Tibial nerve (tissue), 4 donors: ENCODE results near the gene ZNF747. TPM values are rescaled to one million over a fixed set of nuclear protein-coding genes. Genes with fewer than 3 reads are reported as not detected.

Source experiments
- DNase-seq, 2 donors: peaks; one replicate each; pipeline ENCODE4 v3.0.0-alpha.2; 2019; ENCODE audit warnings: low spot score in 2 of 2
- H3K27ac ChIP-seq, 4 donors: fragments of 200-600 bp; sonication (generic) in 3 of 4; one replicate each; pipeline ENCODE4 v1.5.1; 2017 to 2019; ENCODE audit warnings: mild to moderate bottlenecking in 1 of 4
- H3K27me3 ChIP-seq, 2 donors: fragments of 200-600 bp; sonication (generic) in 1 of 2; one replicate each; pipeline versions ENCODE4 v1.5.1 to v1.6.0; 2017 to 2019
- H3K36me3 ChIP-seq, 3 donors: fragments of 200-600 bp; sonication (generic); one replicate each; pipeline ENCODE4 v1.5.1; 2018 to 2019
- H3K4me1 ChIP-seq, 4 donors: fragments of 200-600 bp; sonication (generic) in 3 of 4; one replicate each; pipeline ENCODE4 v1.5.1; 2017 to 2019
- H3K4me3 ChIP-seq, 4 donors: fragments of 200-600 bp; sonication (generic) in 3 of 4; one replicate each; pipeline ENCODE4 v1.5.1; 2017 to 2019; ENCODE audit warnings: mild to moderate bottlenecking in 1 of 4, moderate library complexity in 1 of 4
- H3K9me3 ChIP-seq, 4 donors: fragments of 200-600 bp; sonication (generic) in 3 of 4; one replicate each; pipeline ENCODE4 v1.5.1; 2017 to 2019
- CTCF ChIP-seq, 5 experiments: fragments of 200-600 bp in 3 of 5; fragments of 450-650 bp in 2 of 5; sonication (generic) in 3 of 5; IDR thresholded peaks; one replicate each; pipeline ENCODE4 v1.5.1; 2016 to 2019; ENCODE audit warnings: antibody characterized with exemption in 5 of 5, mild to moderate bottlenecking in 3 of 5, moderate library complexity in 2 of 5
- EP300 ChIP-seq, 2 donors: sonication (generic); formaldehyde crosslinking; IDR thresholded peaks; one replicate each; pipeline ENCODE4 v1.6.1; 2017; ENCODE audit warnings: antibody characterized with exemption in 2 of 2, mild to moderate bottlenecking in 1 of 2
- POLR2A ChIP-seq, 2 donors: fragments of 450-650 bp; IDR thresholded peaks; one replicate each; pipeline ENCODE4 v1.6.1; 2017; ENCODE audit warnings: antibody characterized with exemption in 2 of 2, mild to moderate bottlenecking in 2 of 2, moderate library complexity in 2 of 2
- WGBS, 2 donors: methylation state at CpG; one replicate each; pipeline ENCODE4 v1.1.5; 2018; 5-methylcytosine and 5-hydroxymethylcytosine counted together
- total RNA-seq, 4 donors: library from RNA; depleted of rRNA; stranded (reverse); fragments of >200 nt; gene quantifications; one replicate each; pipeline ENCODE4 v1.1.0, GENCODE V29; 2016

ZNF747 gene
- total RNA-seq, 4 donors from 2014 or later = 17.4 to 22.2 (median 19.6) TPM

GRCh38 chr16:30518552-30518951 is 16.1 kb downstream of the ZNF747 start:
- H3K4me1 ChIP-seq = no peaks in the 10 kb centered on the region
- TF ChIP-seq CTCF (IDR thresholded peaks at IDR 0.05) = no peak
- TF ChIP-seq EP300 (IDR thresholded peaks at IDR 0.05) = no peak
- TF ChIP-seq POLR2A (IDR thresholded peaks at IDR 0.05) = no peak
- H3K36me3 ChIP-seq = no peaks in the 10 kb centered on the region
- H3K9me3 ChIP-seq = no peaks in the 10 kb centered on the region
- no peak overlapping the region for H3K27ac ChIP-seq
- DNase-seq = no peak
- no peaks in the 10 kb centered on the region for H3K27me3 ChIP-seq
- WGBS, 2 donors = 85 to 89% methylated on average over 10 of the region's 10 CpGs
- H3K4me3 ChIP-seq = no peak overlapping the region

GRCh38 chr16:30515275-30515674 is 19.4 kb downstream of the ZNF747 start:
- Histone ChIP-seq H3K36me3 (peaks cover 0 to 4% (median 0%) of the 10 kb centered on the region in 3 donors), H3K27me3 (no peaks in the 10 kb centered on the region), H3K27ac (no peak overlapping the region), H3K4me1 (no peaks in the 10 kb centered on the region), H3K9me3 (no peaks in the 10 kb centered on the region), H3K4me3 (no peak overlapping the region)
- no peak for DNase-seq
- whole genome bisulfite sequencing, 2 donors = 74 to 85% methylated on average over 2 of the region's 2 CpGs
- TF ChIP-seq EP300 (IDR thresholded peaks at IDR 0.05) (no peak), CTCF (IDR thresholded peaks at IDR 0.05) (no peak), POLR2A (IDR thresholded peaks at IDR 0.05) (no peak)

- H3K27me3 ChIP-seq = no peaks in the 10 kb centered on the region
- peaks cover 0 to 4% (median 0%) of the 10 kb centered on the region in 3 donors for H3K36me3 ChIP-seq
- no peak for DNase-seq
- 86 to 98% methylated on average over 3 of the region's 3 CpGs for WGBS, 2 donors
- H3K4me1 ChIP-seq = no peaks in the 10 kb centered on the region
- H3K4me3 ChIP-seq = no peak overlapping the region
- no peak for TF ChIP-seq CTCF (IDR thresholded peaks at IDR 0.05)
- no peak for TF ChIP-seq EP300 (IDR thresholded peaks at IDR 0.05)
- no peak for TF ChIP-seq POLR2A (IDR thresholded peaks at IDR 0.05)
- H3K9me3 ChIP-seq = no peaks in the 10 kb centered on the region
- no peak overlapping the region for H3K27ac ChIP-seq
Measured at GRCh38 chr16:30511509-30511908, 23.1 kb downstream of the ZNF747 start.

GRCh38 chr16:30510376-30510938 is 24.2 kb downstream of the ZNF747 start:
- TF ChIP-seq CTCF (IDR thresholded peaks at IDR 0.05) (no peak), POLR2A (IDR thresholded peaks at IDR 0.05) (no peak), EP300 (IDR thresholded peaks at IDR 0.05) (no peak)
- Histone ChIP-seq H3K27ac (no peak overlapping the region), H3K36me3 (peaks cover 0 to 4% (median 0%) of the 10 kb centered on the region in 3 donors), H3K4me1 (no peaks in the 10 kb centered on the region), H3K27me3 (no peaks in the 10 kb centered on the region), H3K9me3 (no peaks in the 10 kb centered on the region), H3K4me3 (no peak overlapping the region)
- WGBS, 2 donors = 55 to 62% methylated on average over 4 of the region's 4 CpGs
- DNase-seq = no peak

- Histone ChIP-seq H3K27me3 (no peaks in the 10 kb centered on the region), H3K36me3 (peaks cover 0 to 4% (median 0%) of the 10 kb centered on the region in 3 donors), H3K27ac (no peak overlapping the region), H3K4me3 (no peak overlapping the region), H3K4me1 (no peaks in the 10 kb centered on the region), H3K9me3 (no peaks in the 10 kb centered on the region)
- TF ChIP-seq CTCF (IDR thresholded peaks at IDR 0.05) (no peak), POLR2A (IDR thresholded peaks at IDR 0.05) (no peak), EP300 (IDR thresholded peaks at IDR 0.05) (no peak)
- DNase-seq = no peak
- 71 to 78% methylated on average over 4 of the region's 4 CpGs for WGBS, 2 donors
Measured at GRCh38 chr16:30509081-30509765, 25.4 kb downstream of the ZNF747 start.
